Keratinocyte (primary cell): ENCODE data around the gene LRRC31. TPM values are rescaled to one million over a fixed set of nuclear protein-coding genes. Genes with fewer than 3 reads are reported as not detected.

ENCODE experiments used
- DNase-seq: peaks from one replicate; pipeline ENCODE4 v3.0.0-alpha.2; 2011; ENCODE audit warnings: low read depth, missing footprints, low spot score
- FAIRE-seq: peaks from 2 replicates; lab custom pipeline; 2011; peaks lifted over from hg19 to GRCh38; lab: Jason Lieb, UNC
- H2AFZ ChIP-seq: 2 replicates; pipeline ENCODE4 v1.6.0; 2012; ENCODE audit warnings: low read length, control low read depth, inconsistent platforms; ENCODE audit not compliant: control insufficient read depth
- H3K27ac ChIP-seq: 2 replicates; pipeline ENCODE4 v1.5.1; 2011; ENCODE audit warnings: low read length; ENCODE audit not compliant: control insufficient read depth, insufficient read depth
- H3K27me3 ChIP-seq: 3 replicates; pipeline ENCODE4 v1.6.0; 2011; ENCODE audit warnings: low read length; ENCODE audit not compliant: control insufficient read depth, insufficient read depth; ENCODE audit errors: extremely low read depth
- H3K36me3 ChIP-seq, 2 experiments: 2 replicates in 1 of 2; 3 replicates in 1 of 2; pipeline ENCODE4 v1.5.1; 2011; ENCODE audit warnings: low read length in 2 of 2, mild to moderate bottlenecking in 1 of 2; ENCODE audit not compliant: control insufficient read depth in 2 of 2, insufficient read depth in 2 of 2; ENCODE audit errors: extremely low read depth in 1 of 2
- H3K4me1 ChIP-seq: 3 replicates; pipeline ENCODE4 v1.5.1; 2011; ENCODE audit warnings: low read length; ENCODE audit not compliant: control insufficient read depth, insufficient read depth; ENCODE audit errors: extremely low read depth
- H3K4me2 ChIP-seq: 3 replicates; pipeline ENCODE4 v1.6.0; 2011; ENCODE audit warnings: low read depth, low read length; ENCODE audit not compliant: control insufficient read depth, insufficient read depth; ENCODE audit errors: extremely low read depth
- H3K4me3 ChIP-seq, 3 experiments: fragments of 200-600 bp in 1 of 3; sonication (generic) in 1 of 3; 2 replicates in 2 of 3; 3 replicates in 1 of 3; pipeline ENCODE4 v1.5.1; 2011 to 2016; ENCODE audit warnings: low read length in 3 of 3, mild to moderate bottlenecking in 3 of 3, control low read depth in 2 of 3, inconsistent platforms in 1 of 3, low read depth in 1 of 3, mixed read lengths in 1 of 3, mixed run types in 1 of 3, moderate library complexity in 1 of 3; ENCODE audit not compliant: control insufficient read depth in 2 of 3, insufficient read depth in 2 of 3; ENCODE audit errors: extremely low read depth in 1 of 3
- H3K79me2 ChIP-seq: 2 replicates; pipeline ENCODE4 v1.6.0; 2012; ENCODE audit warnings: low read length; ENCODE audit not compliant: control insufficient read depth, insufficient read depth
- H3K9ac ChIP-seq: 3 replicates; pipeline ENCODE4 v1.6.0; 2011; ENCODE audit warnings: low read length; ENCODE audit not compliant: control insufficient read depth, insufficient read depth; ENCODE audit errors: extremely low read depth
- H3K9me1 ChIP-seq: 3 replicates; pipeline ENCODE4 v1.6.0; 2011; ENCODE audit warnings: low read length; ENCODE audit not compliant: control insufficient read depth, insufficient read depth; ENCODE audit errors: extremely low read depth
- H3K9me3 ChIP-seq: 2 replicates; pipeline ENCODE4 v1.5.1; 2012; ENCODE audit warnings: low read depth, low read length; ENCODE audit not compliant: control insufficient read depth
- H4K20me1 ChIP-seq: 3 replicates; pipeline ENCODE4 v1.6.0; 2011; ENCODE audit warnings: low read length; ENCODE audit not compliant: control insufficient read depth, insufficient read depth; ENCODE audit errors: extremely low read depth
- EZH2 ChIP-seq: IDR thresholded peaks from one replicate; pipeline ENCODE4 v1.6.1; 2012; ENCODE audit warnings: inconsistent platforms, mild to moderate bottlenecking, low read length, moderate library complexity
- dilution Hi-C: fragments of 300-500 bp; cut with MboI; formaldehyde crosslinking; loops from one replicate; pipeline ENCODE4 v1.7.0; 2020; ENCODE audit warnings: low sequenced_read_pairs; ENCODE audit not compliant: extremely low pct_ligation_motif_present
- polyA plus RNA-seq, 5 experiments: library from polyadenylated mRNA; depleted of rRNA in 3 of 5; stranded (reverse) in 3 of 5; stranded (forward) in 1 of 5; unstranded in 1 of 5; fragments of >200 nt; gene quantifications; 1 replicate in 1 of 5; 2 replicates in 3 of 5; 3 replicates in 1 of 5; pipeline versions ENCODE4 v1.2.1 to v1.2.3, GENCODE V29; 2011 to 2012; ENCODE audit warnings: missing spikeins in 2 of 5, low read depth in 1 of 5, low replicate concordance in 1 of 5
- TF ChIP-seq, protein P1 (sequence below), 3 experiments: IDR thresholded peaks in 1 of 3; conservative IDR thresholded peaks in 1 of 3; optimal IDR thresholded peaks in 1 of 3; 2 replicates in 2 of 3; 3 replicates in 1 of 3; pipeline versions ENCODE3 to v1.5.1; 2011; ENCODE audit warnings: low read length in 3 of 3, mild to moderate bottlenecking in 3 of 3, moderate library complexity in 2 of 3, control low read depth in 1 of 3, inconsistent platforms in 1 of 3; ENCODE audit not compliant: insufficient read depth in 2 of 3; ENCODE audit errors: extremely low read depth in 1 of 3

The LRRC31 gene
- polyA plus RNA-seq, 1 donor (not counting 4 experiments of a cell fraction or from before 2014, with no cell fraction given): not detected

DNA sequence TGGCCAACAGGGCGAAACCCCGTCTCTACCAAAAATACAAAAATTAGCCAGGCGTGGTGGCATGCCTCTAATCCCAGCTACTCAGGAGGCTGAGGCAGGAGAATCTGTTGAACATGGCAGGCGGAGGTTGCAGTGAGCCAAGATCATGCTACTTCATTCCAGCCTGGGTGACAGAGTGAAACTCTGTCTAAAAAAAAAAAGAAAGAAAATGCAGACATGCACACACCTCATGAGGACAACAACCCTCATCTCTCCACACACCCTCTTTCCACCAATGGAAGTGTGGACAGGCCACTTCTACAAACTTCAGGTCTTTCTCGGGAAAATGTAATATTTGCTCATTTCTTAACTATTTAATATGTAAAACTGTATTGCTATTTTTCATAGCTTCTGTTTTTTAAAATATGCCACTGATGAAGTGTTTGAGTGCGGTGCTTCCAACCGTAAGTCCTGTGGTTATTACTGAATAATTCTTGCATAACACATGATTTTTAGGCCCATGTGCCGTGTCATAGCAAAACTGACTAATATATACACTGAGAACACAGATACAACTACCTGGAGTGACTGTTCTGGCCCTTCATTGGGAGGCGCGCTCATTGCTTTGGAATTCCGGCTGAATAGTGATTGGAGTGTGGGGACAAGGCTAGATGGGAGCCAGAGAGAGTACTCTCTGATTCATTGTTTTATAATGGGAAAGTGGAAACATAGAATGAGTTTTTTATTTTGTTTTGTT lies 23.1 kb downstream of the LRRC31 start:
- DNase-seq: peak; percentile 26
- Histone ChIP-seq H3K9me3 (no peaks in the 10 kb centered on the region), H3K27me3 (no peaks in the 10 kb centered on the region), H3K9ac (no peak overlapping the region), H3K27ac (no peak overlapping the region), H3K9me1 (no peaks in the 10 kb centered on the region), H2AFZ (no peak overlapping the region), H3K4me1 (peaks cover 14% of the 10 kb centered on the region), H3K36me3 (no peaks in the 10 kb centered on the region), H3K79me2 (no peaks in the 10 kb centered on the region), H4K20me1 (no peaks in the 10 kb centered on the region), H3K4me3 (no peak overlapping the region), H3K4me2 (no peak overlapping the region)
- TF ChIP-seq, protein P1, sequence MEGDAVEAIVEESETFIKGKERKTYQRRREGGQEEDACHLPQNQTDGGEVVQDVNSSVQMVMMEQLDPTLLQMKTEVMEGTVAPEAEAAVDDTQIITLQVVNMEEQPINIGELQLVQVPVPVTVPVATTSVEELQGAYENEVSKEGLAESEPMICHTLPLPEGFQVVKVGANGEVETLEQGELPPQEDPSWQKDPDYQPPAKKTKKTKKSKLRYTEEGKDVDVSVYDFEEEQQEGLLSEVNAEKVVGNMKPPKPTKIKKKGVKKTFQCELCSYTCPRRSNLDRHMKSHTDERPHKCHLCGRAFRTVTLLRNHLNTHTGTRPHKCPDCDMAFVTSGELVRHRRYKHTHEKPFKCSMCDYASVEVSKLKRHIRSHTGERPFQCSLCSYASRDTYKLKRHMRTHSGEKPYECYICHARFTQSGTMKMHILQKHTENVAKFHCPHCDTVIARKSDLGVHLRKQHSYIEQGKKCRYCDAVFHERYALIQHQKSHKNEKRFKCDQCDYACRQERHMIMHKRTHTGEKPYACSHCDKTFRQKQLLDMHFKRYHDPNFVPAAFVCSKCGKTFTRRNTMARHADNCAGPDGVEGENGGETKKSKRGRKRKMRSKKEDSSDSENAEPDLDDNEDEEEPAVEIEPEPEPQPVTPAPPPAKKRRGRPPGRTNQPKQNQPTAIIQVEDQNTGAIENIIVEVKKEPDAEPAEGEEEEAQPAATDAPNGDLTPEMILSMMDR (optimal IDR thresholded peaks at IDR 0.05 in 1 of 3, IDR thresholded peaks at IDR 0.05 in 1 of 3, conservative IDR thresholded peaks at IDR 0.05 in 1 of 3; ENCODE audit: extremely low read depth in 1 of 3, insufficient read depth in 2 of 3, low read length in 3 of 3): no peak
- no peak for TF ChIP-seq EZH2
- dilution Hi-C loops: no loop called here
- FAIRE-seq: no peak

GRCh38 chr3:169842960-169843359 lies 26.8 kb downstream of the LRRC31 start:
- H3K36me3 ChIP-seq: no peaks in the 10 kb centered on the region
- dilution Hi-C loops: no loop called here
- TF ChIP-seq, protein P1 (optimal IDR thresholded peaks at IDR 0.05 in 1 of 3, IDR thresholded peaks at IDR 0.05 in 1 of 3, conservative IDR thresholded peaks at IDR 0.05 in 1 of 3; ENCODE audit: extremely low read depth in 1 of 3, insufficient read depth in 2 of 3, low read length in 3 of 3): no peak
- TF ChIP-seq EZH2: no peak
- no peak overlapping the region for H3K27ac ChIP-seq
- H3K4me1 ChIP-seq: peaks cover 10% of the 10 kb centered on the region
- H3K9ac ChIP-seq: no peak overlapping the region
- H3K4me2 ChIP-seq: no peak overlapping the region
- no peak overlapping the region for H3K4me3 ChIP-seq
- no peak for FAIRE-seq
- no peaks in the 10 kb centered on the region for H3K27me3 ChIP-seq
- H3K9me1 ChIP-seq: no peaks in the 10 kb centered on the region
- no peak for DNase-seq
- H4K20me1 ChIP-seq: no peaks in the 10 kb centered on the region
- H2AFZ ChIP-seq: no peak overlapping the region
- no peaks in the 10 kb centered on the region for H3K9me3 ChIP-seq
- no peaks in the 10 kb centered on the region for H3K79me2 ChIP-seq
